CD4-positive, alpha-beta T cell treated with Interleukin-6 at 100 ng/mL for 8 hours (primary cell): Measurements from ENCODE around the gene IL17F.

Source experiments
- DNase-seq: peaks from one replicate; pipeline ENCODE4 v3.0.0-alpha.2; 2020; ENCODE audit warnings: mixed read lengths, low spot score

The IL17F gene

DNA sequence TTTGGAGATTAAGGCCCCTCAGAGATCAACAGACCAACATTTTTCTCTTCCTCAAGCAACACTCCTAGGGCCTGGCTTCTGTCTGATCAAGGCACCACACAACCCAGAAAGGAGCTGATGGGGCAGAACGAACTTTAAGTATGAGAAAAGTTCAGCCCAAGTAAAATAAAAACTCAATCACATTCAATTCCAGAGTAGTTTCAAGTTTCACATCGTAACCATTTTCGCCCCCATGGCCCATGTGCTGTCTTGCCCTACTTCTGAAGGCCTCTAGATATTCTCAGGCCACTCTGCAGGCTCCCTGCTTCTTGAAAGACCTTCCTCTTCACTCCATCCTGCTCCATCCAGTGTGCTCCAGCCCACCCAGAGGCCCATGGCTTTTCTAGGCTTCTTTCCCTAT lies 53.9 kb downstream of the IL17F start:
- no peak for DNase-seq

DNA sequence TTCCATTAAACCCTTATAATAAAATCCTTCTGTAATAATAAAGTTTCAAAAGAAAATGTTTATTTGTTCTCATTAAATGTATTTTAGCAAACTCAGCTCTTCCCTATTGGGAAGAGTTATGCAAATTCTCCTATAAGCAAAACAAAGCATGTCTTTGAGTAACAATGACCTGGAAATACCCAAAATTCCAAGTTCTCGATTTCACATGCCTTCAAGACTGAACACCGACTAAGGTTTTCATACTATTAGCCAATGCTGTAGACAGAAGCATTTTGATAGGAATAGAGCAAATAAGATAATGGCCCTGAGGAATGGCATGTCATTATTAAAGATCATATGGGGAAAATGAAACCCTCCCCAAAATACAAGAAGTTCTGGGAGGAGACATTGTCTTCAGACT lies 54.3 kb downstream of the IL17F start:
- DNase-seq, result no peak

DNA sequence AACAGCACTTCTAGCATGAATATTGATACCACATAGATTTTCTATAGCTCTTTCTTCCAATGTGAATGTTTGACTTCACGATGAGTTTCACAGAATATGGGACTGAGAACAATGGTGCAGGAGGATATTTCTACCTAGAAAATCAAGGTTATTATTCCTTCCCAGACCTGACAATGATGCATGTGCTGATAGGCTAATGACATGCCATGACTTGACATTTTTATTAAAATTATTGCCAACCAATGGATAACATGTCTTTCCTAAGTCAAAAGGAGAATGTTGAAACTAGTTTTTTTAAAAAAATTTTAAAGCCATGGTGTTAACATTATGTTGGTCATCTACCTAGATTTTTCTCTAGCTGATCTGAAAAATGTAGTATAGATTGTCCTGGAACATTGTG lies 57.2 kb downstream of the IL17F start:
- no peak for DNase-seq
